GM21717 (cell line): Measurements from ENCODE around the gene VAV2.

ENCODE experiments used
- ATAC-seq: cut with Tn5 transposase; IDR thresholded peaks from one replicate; pipeline ENCODE4 v1.9.1; 2021; ENCODE audit warnings: mild to moderate bottlenecking, moderate library complexity; ENCODE audit not compliant: unreplicated experiment

VAV2 gene

GRCh38 chr9:133879615-133880014, 112.5 kb downstream of the VAV2 start:
- no peak for ATAC-seq

GRCh38 chr9:133878402-133878801, 113.7 kb downstream of the VAV2 start:
- ATAC-seq, result no peak

GRCh38 chr9:133877967-133878366, 114.2 kb downstream of the VAV2 start:
- ATAC-seq, result no peak

GRCh38 chr9:133877327-133877726, 114.8 kb downstream of the VAV2 start:
- ATAC-seq, result no peak

GRCh38 chr9:133876836-133877235, 115.3 kb downstream of the VAV2 start:
- ATAC-seq, result no peak

- no peak for ATAC-seq
These were observed 116.0 kb downstream of the VAV2 start for GRCh38 chr9:133876144-133876543.

GRCh38 chr9:133875131-133875530, 117.0 kb downstream of the VAV2 start:
- no peak for ATAC-seq

GRCh38 chr9:133874659-133875058, 117.5 kb downstream of the VAV2 start:
- ATAC-seq, result no peak

- ATAC-seq, result no peak
These were observed 118.0 kb downstream of the VAV2 start for GRCh38 chr9:133874060-133874657.

GRCh38 chr9:133873461-133873891, 118.6 kb downstream of the VAV2 start:
- no peak for ATAC-seq

- ATAC-seq, result no peak
These were observed 119.1 kb downstream of the VAV2 start for GRCh38 chr9:133873009-133873408.

- ATAC-seq, result no peak
These were observed 121.2 kb downstream of the VAV2 start for GRCh38 chr9:133870598-133871595.

GRCh38 chr9:133869674-133870405, 122.3 kb downstream of the VAV2 start:
- ATAC-seq, result no peak

- ATAC-seq, result no peak
These were observed 123.9 kb downstream of the VAV2 start for GRCh38 chr9:133868203-133868602.

GRCh38 chr9:133866946-133867345, 125.2 kb downstream of the VAV2 start:
- ATAC-seq, result no peak

- no peak for ATAC-seq
These were observed 128.1 kb downstream of the VAV2 start for GRCh38 chr9:133864011-133864410.

- ATAC-seq, result no peak
These were observed 128.9 kb downstream of the VAV2 start for GRCh38 chr9:133863257-133863592.

- no peak for ATAC-seq
These were observed 129.4 kb downstream of the VAV2 start for GRCh38 chr9:133862585-133863256.

GRCh38 chr9:133861692-133862091, 130.4 kb downstream of the VAV2 start:
- ATAC-seq, result no peak

GRCh38 chr9:133861086-133861485, 131.0 kb downstream of the VAV2 start:
- ATAC-seq, result no peak

GRCh38 chr9:133858771-133859170, 133.4 kb downstream of the VAV2 start:
- no peak for ATAC-seq
